AG20443 (cell line): ENCODE measurements around the gene HTATSF1.

Source experiments
- DNase-seq: peaks from one replicate; pipeline ENCODE4 v3.0.0; 2012; ENCODE audit warnings: low spot score, mixed read lengths

HTATSF1 gene

DNA sequence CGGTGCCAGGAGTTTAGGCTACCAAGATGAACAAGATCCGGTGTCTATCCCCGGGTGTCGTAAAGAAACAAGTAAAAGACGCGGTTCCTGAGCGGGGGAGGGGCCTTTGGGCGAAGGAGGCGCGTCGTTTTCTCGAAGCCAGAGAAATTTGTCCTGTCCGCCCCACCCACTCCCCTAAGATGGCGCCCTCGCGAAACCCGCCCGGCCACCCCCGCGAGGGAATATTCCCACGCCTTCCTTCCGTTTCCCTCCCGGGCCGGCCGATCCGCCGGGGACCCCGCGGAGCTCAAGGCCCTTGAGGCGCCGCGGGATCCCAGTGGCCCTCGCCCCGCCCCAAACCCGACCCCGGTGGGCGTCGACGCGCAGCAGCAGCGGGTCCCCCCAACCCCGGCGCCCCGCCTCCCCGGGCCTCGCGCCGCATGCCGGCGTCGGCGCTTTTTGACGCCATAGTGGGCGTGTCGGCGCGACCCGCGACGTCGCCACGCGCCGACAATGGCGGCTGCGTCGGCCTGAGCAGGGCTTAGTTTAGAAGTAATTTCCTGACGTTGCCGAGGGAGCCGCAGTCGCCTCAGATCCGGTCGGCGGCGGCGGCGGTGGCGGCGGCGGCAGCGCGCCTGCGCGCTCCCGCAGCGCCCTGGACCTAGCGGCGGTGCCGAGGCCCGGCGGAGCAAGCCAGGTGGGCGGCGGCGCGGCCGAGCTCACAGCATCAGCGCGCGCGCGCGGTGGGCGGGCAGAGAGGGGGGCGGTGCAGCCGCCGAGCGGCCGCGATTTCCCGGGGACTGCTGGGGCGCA is 432 bp upstream of the HTATSF1 start:
- peak; percentile 87 for DNase-seq

DNA sequence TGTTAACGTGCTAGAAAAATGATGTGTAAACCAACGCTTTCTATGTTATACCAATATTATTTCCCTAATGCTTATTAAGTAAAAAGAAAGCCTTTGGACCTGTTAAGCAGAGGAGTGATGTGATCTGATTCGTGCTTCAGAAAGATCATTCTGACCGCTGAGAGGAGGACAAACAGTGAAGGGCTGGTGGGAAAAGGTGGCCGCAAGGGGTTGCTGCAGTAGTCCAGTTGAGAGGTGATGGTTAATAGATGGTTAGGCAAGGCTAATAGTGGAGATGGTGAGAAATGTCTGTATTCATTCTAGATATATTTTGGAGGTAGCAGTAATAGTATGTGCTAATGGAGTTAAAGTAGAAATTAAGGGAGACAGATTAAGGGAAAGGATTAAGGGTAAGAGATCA is 21.7 kb downstream of the HTATSF1 start:
- no peak for DNase-seq

DNA sequence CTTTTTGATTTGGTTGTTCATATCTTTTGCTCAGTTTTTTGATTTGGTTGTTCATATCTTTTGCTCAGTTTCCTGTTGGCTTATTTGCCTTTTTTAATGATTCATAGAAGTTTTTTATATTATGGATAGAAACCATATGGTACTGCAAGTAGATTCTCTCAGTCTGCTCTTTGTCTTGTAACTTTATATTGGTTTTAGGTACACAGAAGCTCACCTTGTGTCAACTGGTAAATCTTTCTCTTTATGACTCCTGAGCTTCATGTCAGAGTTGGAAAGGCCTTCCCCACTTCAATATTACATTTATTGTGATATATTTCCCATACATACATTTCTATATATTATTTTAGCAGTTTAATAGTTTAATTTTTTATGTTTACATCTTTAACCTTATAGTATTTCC is 26.4 kb downstream of the HTATSF1 start:
- DNase-seq, result no peak

DNA sequence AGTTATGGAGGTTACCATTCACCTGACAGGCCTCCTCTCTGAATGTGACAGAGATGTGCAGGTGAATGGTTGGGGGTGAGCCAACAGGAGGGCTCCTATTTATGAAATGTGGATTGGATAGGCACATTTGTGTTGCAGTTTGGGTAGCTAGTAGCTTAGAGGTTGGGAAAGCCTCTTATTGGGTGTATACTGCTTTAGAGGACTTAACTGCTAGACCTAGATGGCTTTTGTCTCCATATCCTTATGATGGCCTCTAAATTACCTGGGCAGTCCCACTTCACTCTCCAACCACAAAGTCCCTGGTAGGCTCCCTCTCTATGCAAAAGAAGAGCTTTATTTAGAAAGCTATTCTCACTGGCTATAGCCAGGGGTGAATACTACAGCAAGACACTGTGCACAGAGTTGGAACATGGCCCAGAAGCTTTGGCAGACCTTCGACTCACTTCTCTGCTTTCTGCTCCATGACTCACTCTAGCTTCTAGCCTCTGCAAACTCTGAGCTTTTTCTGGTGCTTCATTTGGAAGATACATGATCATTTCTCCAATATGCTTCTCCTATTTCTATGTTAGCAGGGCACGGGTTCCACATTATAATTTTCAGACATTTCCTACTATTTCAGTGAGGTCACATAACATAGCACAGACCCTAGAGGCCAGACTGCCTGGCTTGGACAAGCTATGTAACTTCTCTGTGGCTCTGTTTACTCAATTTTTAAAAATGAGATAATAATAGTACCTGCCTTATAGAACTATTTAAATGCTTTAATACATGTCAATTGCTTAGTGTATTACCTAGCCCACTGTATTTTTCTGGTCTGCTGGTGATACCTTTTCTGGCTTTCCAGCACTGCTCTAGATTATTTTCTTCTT is 28.6 kb downstream of the HTATSF1 start:
- peak; percentile 70 for DNase-seq

GRCh38 chrX:136528645-136529315 is 31.4 kb downstream of the HTATSF1 start:
- DNase-seq, result no peak

GRCh38 chrX:136529795-136530194 is 32.4 kb downstream of the HTATSF1 start:
- no peak for DNase-seq

DNA sequence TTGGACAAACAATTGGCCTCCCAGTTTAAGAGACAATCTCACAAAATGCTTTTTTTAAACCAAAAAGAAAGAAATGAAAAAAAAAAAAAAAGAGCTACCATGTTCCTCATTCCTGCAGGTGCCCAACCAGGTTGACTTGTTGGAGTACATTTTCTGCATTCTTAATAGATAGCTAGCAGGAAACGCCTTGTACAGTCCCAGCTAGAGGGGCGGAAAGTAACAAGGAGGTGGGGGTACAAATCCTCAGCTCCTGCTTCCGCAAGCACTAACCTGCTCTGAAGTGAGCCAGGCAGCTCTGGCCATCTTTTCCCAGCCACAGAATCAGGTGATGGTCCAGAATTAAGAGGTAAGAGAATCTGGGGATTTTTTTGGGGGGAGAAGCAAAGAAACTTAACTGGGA is 34.6 kb downstream of the HTATSF1 start, which contains the start of gene VGLL1:
Gene VGLL1, plus strand, starts transcription at position 265 of the 400 bp plus-strand sequence. CDS start 3,806 bp downstream, outside the sequence.
- DNase-seq, result no peak

- no peak for DNase-seq
Measured at GRCh38 chrX:136534131-136534530, 36.7 kb downstream of the HTATSF1 start.

DNA sequence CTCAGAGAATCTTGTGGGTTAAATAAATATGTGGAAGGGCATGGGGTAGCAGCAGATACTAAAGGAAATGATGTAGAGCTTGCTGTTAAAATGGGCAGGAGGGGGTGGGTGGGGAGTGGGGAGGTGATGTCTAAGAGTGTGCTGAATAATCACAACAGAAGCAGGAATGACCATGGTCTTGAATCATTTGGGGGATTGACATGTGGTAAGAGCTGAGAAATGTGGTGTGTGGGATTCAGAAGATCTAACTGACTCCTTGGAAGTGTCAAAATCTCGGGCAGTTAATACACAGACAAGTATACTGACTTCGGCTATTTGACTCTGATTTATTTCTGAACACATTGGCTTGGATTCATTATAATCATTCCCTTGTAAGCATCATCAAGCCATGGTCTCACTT is 41.4 kb downstream of the HTATSF1 start:
- DNase-seq, result no peak

GRCh38 chrX:136540226-136540625 is 42.8 kb downstream of the HTATSF1 start:
- no peak for DNase-seq

GRCh38 chrX:136541294-136541693 is 43.9 kb downstream of the HTATSF1 start:
- no peak for DNase-seq

DNA sequence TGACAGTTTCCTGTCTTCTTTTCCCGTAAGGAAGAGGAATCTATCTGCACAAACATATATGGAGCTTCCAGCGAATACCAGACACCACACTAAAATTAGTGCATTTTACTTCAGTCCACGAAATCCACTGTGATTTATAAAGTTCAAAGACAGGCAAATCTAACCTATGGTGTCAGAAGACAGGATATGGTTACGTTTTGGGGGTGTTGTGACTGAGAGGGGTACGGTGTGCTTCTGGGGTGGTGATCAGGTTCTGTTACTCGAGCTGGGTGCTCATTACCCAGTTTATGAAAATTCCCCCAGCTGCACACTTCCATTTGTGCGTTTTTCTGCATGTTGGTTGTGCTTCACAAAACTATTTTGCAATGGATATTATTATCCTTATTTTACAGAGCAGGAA is 44.9 kb downstream of the HTATSF1 start:
- DNase-seq, result no peak

DNA sequence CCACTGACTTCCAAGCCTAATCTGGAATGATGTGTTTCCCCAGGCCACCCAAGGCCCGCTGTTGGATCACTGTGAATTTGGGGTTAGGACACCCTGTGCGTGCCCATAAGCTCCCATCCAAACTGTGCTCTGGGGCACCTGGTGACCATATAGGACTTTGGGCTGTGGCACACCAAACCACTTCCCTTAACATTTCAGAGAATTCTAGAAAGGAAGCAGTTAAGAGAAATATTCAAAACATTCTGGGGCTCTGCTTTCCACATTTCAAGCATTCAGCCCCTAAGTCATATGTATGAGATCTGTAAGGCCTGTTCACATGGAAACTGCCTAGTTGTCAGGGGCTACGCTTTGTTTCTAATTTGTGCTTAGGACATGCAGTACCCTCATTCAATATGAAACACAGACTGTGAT is 49.0 kb downstream of the HTATSF1 start:
- DNase-seq, result no peak

DNA sequence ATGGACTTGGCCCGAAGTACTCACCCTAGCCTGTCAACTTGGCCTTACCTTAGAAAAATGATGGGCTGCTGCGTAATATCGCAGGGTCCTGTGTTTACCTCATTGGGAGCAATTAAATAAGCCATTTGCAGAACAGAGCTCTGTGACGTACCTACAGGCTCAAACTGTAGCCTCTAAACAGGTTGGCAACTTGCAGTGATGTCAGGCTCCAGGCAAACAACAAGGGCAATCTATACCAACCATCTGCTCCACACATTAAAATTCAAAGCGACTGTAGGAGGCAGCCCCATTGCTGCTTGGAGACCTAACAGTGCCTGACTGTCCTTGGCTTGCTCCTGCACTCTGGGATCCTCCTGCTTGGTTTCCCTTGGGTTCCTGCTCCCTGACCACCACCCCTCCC is 51.8 kb downstream of the HTATSF1 start:
- DNase-seq, result no peak

GRCh38 chrX:136551410-136551809 is 54.0 kb downstream of the HTATSF1 start:
- DNase-seq, result no peak

- DNase-seq, result no peak
Measured at GRCh38 chrX:136555694-136556093, 58.3 kb downstream of the HTATSF1 start.
